CD4-positive, alpha-beta T cell (primary cell): ENCODE results near the gene CDH13. TPM values are rescaled to one million over a fixed set of nuclear protein-coding genes. Genes with fewer than 3 reads are reported as not detected.

Experiments used
- ATAC-seq: fragments of 200-7000 bp; cut with Tn5 transposase; one replicate; pipeline ENCODE4 v1.10.0; 2022; ENCODE audit warnings: mild to moderate bottlenecking; ENCODE audit not compliant: poor library complexity
- CTCF ChIA-PET: fragments of 350-600 bp; sonication (Branson Sonifier 250); formaldehyde crosslinking; loops from one replicate; lab custom pipeline; 2021; ENCODE audit warnings: antibody characterized with exemption, inconsistent platforms; lab: Charles Lee
- POLR2A ChIA-PET: fragments of 350-600 bp; sonication (Branson Sonifier 250); formaldehyde crosslinking; loops from one replicate; lab custom pipeline; 2021; ENCODE audit warnings: antibody characterized with exemption, inconsistent platforms; lab: Charles Lee
- DNase-seq, 14 experiments: peaks; one replicate each; pipeline ENCODE4 v3.0.0-alpha.2; 2013 to 2020; ENCODE audit warnings: mixed read lengths in 2 of 14
- H3K27ac ChIP-seq, 2 donors: one replicate each; pipeline versions ENCODE4 v1.5.1 to v1.7.0; 2013; ENCODE audit warnings: low read length in 2 of 2, low read depth in 1 of 2, mild to moderate bottlenecking in 1 of 2
- H3K27me3 ChIP-seq, 2 experiments: 1 replicate in 1 of 2; 2 replicates in 1 of 2; pipeline versions ENCODE4 v1.6.1 to v1.7.0; 2013; ENCODE audit warnings: low read length in 2 of 2, control low read depth in 1 of 2, mild to moderate bottlenecking in 1 of 2, moderate library complexity in 1 of 2; ENCODE audit not compliant: insufficient read depth in 2 of 2, control insufficient read depth in 1 of 2
- H3K36me3 ChIP-seq: one replicate; pipeline ENCODE4 v1.6.1; 2013; ENCODE audit warnings: low read length, control low read depth; ENCODE audit not compliant: insufficient read depth
- H3K4me1 ChIP-seq: one replicate; pipeline ENCODE4 v1.6.1; 2013; ENCODE audit warnings: low read length, control low read depth; ENCODE audit not compliant: insufficient read depth
- H3K4me3 ChIP-seq: one replicate; pipeline ENCODE4 v1.5.1; 2013; ENCODE audit warnings: mild to moderate bottlenecking, low read length, moderate library complexity
- H3K9me3 ChIP-seq, 2 experiments: 1 replicate in 1 of 2; 2 replicates in 1 of 2; pipeline versions ENCODE4 v1.6.1 to v1.7.0; 2013; ENCODE audit warnings: low read length in 2 of 2, mild to moderate bottlenecking in 2 of 2, control low read depth in 1 of 2, moderate library complexity in 1 of 2; ENCODE audit not compliant: control insufficient read depth in 1 of 2, insufficient read depth in 1 of 2
- H3K27ac Mint-ChIP-seq: one replicate; pipeline ENCODE4 v1.8.0; 2020; ENCODE audit warnings: mixed read lengths
- H3K27me3 Mint-ChIP-seq: one replicate; pipeline ENCODE4 v1.8.0; 2021; ENCODE audit warnings: mixed read lengths
- H3K36me3 Mint-ChIP-seq: one replicate; pipeline ENCODE4 v1.8.0; 2021; ENCODE audit warnings: low read depth, mixed read lengths
- H3K4me1 Mint-ChIP-seq: one replicate; pipeline ENCODE4 v1.8.0; 2021; ENCODE audit warnings: low read depth, mixed read lengths
- H3K4me3 Mint-ChIP-seq: one replicate; pipeline ENCODE4 v1.8.0; 2020; ENCODE audit warnings: mild to moderate bottlenecking, mixed read lengths
- H3K9me3 Mint-ChIP-seq: one replicate; pipeline ENCODE4 v1.8.0; 2020; ENCODE audit warnings: mixed read lengths
- intact Hi-C, 2 experiments: fragments of 100-400 bp; cut with DNase I in 1 of 2; cut with micrococcal nuclease in 1 of 2; formaldehyde crosslinking; loops; one replicate each; pipeline versions ENCODE4 v1.15.1 to v1.9.0; 2023 to 2025; cut with DNase I, micrococcal nuclease
- total RNA-seq, 174 experiments: library from RNA in 2 of 174; stranded (reverse) in 2 of 174; gene quantifications; one replicate each; pipeline ENCODE4 v1.2.3 and lab custom pipeline; 2021 to 2026
- TF ChIP-seq, protein P1 (sequence below): fragments of 200-600 bp; IDR thresholded peaks from one replicate; pipeline ENCODE4 v1.8.0; 2022; ENCODE audit warnings: antibody characterized with exemption, mild to moderate bottlenecking

Gene CDH13
- total RNA-seq, 2 experiments from 2014 or later, result not detected

DNA sequence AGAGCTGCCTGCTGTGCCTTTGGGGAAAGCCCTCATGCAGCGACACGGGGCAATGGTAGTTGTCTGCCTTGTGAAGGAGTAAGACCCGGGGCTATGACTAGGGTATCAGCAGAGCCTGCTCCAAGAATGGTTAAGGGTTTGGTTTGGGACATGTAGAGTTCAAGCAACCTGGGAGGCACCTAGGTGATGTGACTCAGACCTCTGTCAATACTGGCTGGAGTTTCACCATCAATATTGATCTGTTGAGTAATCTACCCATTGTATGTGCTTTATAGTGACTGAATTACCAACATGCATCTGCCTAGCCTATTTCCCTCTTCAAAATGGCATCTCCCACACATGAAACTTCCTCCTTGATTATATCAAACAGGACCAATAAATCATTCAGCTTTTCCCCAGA is 782.6 kb downstream of the CDH13 start:
- intact Hi-C loops, result no loop called here
- Histone ChIP-seq H3K36me3 (no peaks in the 10 kb centered on the region), H3K9me3 (peaks cover 0 to 4% of the 10 kb centered on the region in 2 experiments), H3K4me1 (no peaks in the 10 kb centered on the region), H3K27me3 (peaks cover 0 to 2% of the 10 kb centered on the region in 2 experiments), H3K27ac (no peak overlapping the region), H3K4me3 (no peak overlapping the region)
- ATAC-seq, result no peak
- no peak for DNase-seq
- Mint-ChIP-seq H3K4me1 (no peaks in the 10 kb centered on the region), H3K9me3 (no peaks in the 10 kb centered on the region), H3K27me3 (no peaks in the 10 kb centered on the region), H3K4me3 (no peak overlapping the region), H3K36me3 (no peaks in the 10 kb centered on the region), H3K27ac (no peak overlapping the region)
- TF ChIP-seq, protein P1, sequence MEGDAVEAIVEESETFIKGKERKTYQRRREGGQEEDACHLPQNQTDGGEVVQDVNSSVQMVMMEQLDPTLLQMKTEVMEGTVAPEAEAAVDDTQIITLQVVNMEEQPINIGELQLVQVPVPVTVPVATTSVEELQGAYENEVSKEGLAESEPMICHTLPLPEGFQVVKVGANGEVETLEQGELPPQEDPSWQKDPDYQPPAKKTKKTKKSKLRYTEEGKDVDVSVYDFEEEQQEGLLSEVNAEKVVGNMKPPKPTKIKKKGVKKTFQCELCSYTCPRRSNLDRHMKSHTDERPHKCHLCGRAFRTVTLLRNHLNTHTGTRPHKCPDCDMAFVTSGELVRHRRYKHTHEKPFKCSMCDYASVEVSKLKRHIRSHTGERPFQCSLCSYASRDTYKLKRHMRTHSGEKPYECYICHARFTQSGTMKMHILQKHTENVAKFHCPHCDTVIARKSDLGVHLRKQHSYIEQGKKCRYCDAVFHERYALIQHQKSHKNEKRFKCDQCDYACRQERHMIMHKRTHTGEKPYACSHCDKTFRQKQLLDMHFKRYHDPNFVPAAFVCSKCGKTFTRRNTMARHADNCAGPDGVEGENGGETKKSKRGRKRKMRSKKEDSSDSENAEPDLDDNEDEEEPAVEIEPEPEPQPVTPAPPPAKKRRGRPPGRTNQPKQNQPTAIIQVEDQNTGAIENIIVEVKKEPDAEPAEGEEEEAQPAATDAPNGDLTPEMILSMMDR, result no peak
- POLR2A ChIA-PET, result no interaction called here
- CTCF ChIA-PET, result no interaction called here

DNA sequence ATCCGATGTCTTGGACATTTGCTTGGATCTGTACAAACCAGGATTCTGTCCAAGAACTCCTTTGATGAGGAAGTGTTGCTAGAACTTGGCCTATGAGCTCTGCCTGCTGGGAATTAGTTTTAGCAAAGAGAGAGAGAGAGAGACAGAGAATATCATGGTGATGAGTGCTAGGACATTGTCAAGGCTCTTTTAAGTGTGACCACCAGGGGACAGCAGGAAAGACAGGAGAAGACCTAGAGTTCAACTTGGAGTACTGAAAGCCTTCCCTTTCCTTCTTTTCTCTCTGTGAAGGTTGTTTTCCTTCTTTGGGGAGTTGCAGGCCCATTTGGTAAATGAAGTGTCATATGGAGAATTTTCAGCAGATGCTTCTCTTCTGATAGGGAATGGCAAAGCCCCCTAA is 791.8 kb downstream of the CDH13 start:
- Histone ChIP-seq H3K27ac (no peak overlapping the region), H3K36me3 (no peaks in the 10 kb centered on the region), H3K4me3 (no peak overlapping the region), H3K27me3 (no peaks in the 10 kb centered on the region), H3K9me3 (no peaks in the 10 kb centered on the region), H3K4me1 (no peaks in the 10 kb centered on the region)
- Mint-ChIP-seq H3K27ac (no peak overlapping the region), H3K36me3 (no peaks in the 10 kb centered on the region), H3K9me3 (peaks cover 3% of the 10 kb centered on the region), H3K27me3 (no peaks in the 10 kb centered on the region), H3K4me1 (no peaks in the 10 kb centered on the region), H3K4me3 (no peak overlapping the region)
- CTCF ChIA-PET, result no interaction called here
- ATAC-seq, result no peak
- POLR2A ChIA-PET, result no interaction called here
- no peak for DNase-seq
- TF ChIP-seq, protein P1, result no peak
- intact Hi-C loops, result no loop called here

DNA sequence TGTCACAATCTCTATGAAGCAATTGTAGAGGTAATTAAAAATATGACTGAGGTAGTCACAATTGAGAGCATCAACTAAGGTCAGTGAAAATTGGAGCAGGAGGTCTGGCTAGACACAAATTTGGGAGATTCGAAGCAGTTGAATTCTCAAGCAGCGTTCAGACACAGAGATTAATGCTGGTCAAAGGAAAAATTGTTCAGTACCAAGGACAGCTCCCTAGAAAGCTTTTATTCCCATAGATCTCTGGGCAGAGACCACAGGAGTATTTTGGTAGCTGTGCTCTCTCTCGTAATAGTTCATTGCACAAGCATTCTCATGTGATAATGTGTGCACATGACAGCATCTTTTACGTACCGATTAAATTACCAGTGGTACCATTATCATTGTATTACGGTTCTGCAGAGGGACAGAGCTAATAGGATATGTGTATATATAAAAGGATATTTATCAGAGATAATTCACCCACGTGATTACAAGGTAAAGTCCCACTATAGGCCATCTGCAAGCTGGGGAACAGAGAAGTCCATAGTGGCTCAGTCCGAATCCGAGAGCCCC is 793.5 kb downstream of the CDH13 start:
- Mint-ChIP-seq H3K4me3 (no peak overlapping the region), H3K27ac (no peak overlapping the region), H3K4me1 (no peaks in the 10 kb centered on the region), H3K36me3 (no peaks in the 10 kb centered on the region), H3K9me3 (peaks cover 3% of the 10 kb centered on the region), H3K27me3 (no peaks in the 10 kb centered on the region)
- H3K4me1 ChIP-seq, result no peaks in the 10 kb centered on the region
- POLR2A ChIA-PET, result no interaction called here
- CTCF ChIA-PET, result interaction anchor here (0.7 kb wide), 1 partner anchor 10 kb away, joined by 3 read pairs; no protein-coding TSS in a partner anchor
- no peaks in the 10 kb centered on the region for H3K9me3 ChIP-seq
- ATAC-seq (no peak), DNase-seq (no peak)
- intact Hi-C loops, result no loop called here
- H3K27me3 ChIP-seq, result no peaks in the 10 kb centered on the region
- H3K27ac ChIP-seq, result no peak overlapping the region
- TF ChIP-seq, protein P1, result no peak
- no peaks in the 10 kb centered on the region for H3K36me3 ChIP-seq
- no peak overlapping the region for H3K4me3 ChIP-seq
